Stromal cell of bone marrow (primary cell): ENCODE results near the gene NOX5.

Experiments
- DNase-seq: peaks from one replicate; pipeline ENCODE4 v3.0.0-alpha.2; 2012; ENCODE audit warnings: low read depth

NOX5 gene

DNA sequence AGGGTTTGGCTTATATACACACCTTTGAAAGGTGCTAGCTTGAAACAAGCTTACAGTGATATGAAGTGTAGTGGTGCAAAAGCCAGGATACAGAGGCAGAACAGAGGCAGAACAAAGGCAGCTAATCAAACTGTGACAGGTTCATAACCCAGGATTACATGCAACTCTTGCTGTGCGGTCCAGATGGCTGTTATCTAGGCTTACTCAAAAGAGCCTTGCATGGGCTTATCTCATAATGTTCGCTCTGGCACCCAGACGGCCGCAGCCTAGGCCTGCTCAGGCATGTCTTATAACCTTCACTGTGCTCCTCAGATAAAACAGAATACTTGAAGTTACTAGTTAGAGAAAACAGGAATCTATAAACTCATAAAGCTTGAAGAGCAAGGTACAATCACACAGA is 22.8 kb upstream of the NOX5 start:
- DNase-seq = no peak

DNA sequence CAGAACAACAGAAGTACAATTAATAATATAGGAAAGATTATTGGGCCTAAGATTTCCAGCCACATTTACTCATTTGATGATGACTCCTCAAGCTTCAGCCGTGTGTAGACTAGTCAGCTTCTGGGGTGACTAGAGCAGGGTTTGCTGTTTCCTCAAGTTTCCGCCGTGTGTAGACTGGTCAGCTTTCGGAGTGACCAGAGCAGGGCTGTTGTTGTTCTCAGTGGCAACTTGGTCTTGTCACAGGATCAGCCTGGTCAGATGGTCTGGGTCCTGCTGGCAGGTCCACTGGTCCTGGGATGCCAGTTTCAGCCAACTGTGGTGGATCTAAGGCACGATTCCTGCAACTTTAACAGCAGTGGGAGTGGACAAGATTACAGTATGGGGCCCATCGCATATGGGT is 21.8 kb upstream of the NOX5 start:
- no peak for DNase-seq

GRCh38 chr15:68993276-68993675 is 21.2 kb upstream of the NOX5 start:
- DNase-seq = no peak

GRCh38 chr15:68994149-68994548 is 20.3 kb upstream of the NOX5 start:
- peak; percentile 42 for DNase-seq

GRCh38 chr15:68994981-68995761 is 19.3 kb upstream of the NOX5 start:
- no peak for DNase-seq

DNA sequence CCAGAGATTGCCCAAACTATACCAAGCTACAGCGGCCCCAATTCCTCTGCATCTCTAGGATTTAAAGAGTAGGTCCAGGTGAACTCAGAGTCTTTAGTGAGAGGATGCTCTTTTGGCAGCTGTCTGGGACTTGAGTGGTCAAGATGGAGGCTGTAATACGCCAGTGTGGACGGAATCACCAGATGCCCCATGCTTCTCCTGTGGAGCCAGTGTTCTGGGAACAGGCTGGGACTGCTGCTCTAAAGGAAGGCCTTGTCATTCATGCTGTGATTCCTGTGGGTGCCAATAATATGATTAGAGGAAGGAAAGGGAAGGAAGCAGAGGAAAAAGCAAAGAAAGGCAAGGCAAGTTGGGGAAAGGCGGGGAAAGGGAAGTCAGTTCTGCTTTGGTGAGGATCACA is 17.4 kb upstream of the NOX5 start:
- no peak for DNase-seq

DNA sequence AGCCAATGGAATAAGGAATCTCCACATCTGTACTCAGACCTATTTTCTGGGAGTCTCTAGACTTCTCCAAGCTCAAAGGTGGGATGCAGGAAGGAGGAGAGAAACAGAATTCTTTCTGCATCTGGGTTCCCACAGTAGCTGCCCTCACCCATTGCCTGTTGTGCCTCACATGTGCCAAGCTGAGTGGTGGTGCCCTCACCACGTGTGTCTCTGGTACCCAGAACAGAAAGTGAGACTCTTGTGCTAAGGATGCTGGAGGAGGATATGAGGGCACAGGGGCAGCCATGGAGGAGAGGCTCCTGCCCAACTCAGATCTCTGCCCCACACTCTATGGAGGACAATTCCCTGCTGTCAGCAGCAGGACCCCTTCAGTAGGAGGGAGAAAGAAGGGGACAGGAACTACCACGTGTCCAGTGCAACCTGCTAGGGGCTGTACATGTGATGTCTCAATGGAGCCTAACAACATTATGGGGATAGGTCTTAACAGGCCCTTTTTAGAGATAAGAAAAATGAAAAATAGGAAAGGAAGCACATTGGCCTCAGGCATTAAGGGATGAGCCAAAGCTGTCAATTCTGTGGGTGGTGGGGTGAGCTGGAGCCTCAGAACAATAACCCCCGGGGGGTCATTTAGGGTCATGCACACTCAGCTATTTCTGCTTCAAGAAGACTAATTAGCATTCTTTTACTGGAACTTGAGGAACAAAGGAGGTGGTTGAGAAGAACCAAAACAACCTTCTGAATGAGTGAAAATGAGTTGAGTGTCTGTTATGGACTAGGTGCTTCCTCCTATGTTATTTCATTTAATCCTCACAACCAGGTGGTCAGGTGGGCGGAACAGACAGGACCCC is 16.3 kb upstream of the NOX5 start:
- DNase-seq = no peak

DNA sequence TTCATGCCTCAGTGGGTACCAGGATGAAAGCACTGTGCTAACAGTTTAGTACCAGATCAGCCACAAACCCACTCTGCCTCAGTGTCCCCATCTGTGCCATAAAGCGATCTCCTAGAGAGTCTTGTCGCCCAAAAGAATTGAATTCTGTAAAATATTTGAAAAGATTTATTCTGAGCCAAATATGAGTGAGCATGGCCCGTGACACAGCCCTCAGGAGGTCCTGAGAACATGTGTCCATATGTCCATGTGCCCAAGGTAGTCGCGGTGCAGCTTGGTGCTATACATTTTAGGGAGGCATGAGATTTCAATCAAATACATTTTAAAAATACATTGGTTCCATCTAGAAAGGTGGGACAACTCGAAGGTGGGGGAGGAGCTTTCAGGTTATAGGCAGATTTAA is 15.4 kb upstream of the NOX5 start:
- DNase-seq = no peak

- no peak for DNase-seq
Observed at GRCh38 chr15:69000091-69000490, 14.4 kb upstream of the NOX5 start.

DNA sequence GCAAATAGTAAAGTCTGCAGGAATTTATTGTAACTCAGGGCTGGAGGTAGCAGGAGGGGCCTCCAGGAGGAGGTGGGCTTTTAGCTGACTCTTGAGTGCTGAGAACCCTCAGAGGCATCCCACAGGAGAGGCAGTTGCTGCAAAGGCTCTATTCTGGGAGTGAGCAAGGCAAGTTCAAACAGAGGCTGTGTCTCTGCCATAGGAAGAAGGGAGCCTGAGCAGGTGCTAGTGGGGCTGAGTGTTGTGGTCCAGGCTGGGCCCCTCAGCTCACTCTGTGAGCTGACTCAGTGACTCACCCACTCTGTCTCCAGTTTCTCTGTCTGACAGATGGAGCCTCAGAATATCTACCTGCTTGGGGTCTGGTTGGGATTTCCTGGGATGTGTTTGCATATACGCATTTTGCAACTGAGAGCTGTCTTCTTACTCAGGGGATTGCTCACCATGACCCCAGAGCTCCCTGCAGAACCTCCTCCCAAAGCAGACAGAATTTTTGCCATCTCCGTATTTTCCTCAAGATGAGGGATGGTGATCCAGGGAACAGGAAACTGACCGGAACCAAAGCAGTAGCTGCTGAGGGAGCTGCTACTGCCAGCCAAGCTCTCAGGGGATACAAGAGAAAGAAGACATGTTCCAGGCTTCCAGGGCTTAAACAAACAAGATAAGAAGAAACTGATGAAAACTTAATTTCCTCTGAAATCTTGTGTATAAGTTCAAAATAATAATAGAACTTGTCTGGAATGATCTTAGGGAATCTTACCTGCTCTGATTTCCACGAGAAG is 13.6 kb upstream of the NOX5 start:
- no peak for DNase-seq

DNA sequence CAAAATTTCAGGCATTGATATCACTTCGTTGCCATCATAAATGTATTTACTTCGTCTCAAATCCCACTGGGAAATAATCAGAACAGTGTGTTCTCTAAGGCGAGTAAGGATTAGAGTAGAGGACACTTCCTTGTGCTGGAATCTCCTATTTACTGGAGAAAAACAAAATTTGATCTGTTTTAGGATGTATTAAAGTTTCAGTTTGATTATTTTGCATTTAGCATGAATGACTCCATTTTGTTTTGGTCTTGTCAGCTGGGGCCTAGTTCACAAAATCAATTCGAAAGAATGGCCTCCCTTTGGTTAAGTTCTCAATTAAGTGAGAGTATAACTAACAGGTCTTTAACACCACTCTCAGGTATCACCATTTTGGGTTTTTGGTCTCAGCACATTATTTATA is 11.7 kb upstream of the NOX5 start:
- DNase-seq = no peak

DNA sequence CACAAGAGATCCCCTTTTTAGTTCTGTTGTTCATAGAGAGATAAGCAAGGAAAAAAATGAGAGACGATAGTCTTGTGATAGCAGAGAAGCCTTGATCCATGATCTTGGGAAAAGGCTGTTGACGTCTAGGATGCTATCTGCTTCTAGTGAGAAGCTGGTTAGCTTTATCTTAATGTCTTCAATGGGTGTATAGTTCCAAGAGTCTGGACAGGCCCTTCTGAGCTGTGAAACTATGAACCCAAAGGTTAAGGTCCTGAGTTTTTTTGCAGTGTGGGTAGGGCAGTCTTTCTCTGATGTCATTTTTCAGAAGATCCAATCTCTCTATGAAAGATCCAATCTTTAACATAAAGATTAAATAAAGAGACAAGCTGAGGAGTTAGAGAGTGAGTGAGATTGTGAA is 10.5 kb upstream of the NOX5 start:
- no peak for DNase-seq

DNA sequence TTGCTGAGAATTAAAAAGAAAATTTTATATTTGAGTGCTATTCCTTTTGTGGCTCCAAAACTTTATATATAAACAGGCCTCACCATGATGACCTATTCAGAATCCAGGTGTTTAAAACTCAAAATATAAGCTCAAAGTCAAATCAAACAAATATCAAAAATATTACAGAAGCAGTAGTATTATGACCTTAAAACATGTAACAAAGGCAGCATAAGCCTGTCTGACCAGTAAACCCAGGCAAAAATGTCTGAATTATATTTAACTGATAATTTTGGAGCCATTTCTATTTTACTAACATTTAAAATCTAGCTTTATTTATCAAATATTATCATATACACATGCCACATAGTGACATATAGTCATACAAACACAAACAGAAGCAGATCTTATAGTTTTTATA is 6.4 kb upstream of the NOX5 start:
- no peak for DNase-seq

- DNase-seq = no peak
Observed at GRCh38 chr15:69009341-69009740, 5.2 kb upstream of the NOX5 start.

DNA sequence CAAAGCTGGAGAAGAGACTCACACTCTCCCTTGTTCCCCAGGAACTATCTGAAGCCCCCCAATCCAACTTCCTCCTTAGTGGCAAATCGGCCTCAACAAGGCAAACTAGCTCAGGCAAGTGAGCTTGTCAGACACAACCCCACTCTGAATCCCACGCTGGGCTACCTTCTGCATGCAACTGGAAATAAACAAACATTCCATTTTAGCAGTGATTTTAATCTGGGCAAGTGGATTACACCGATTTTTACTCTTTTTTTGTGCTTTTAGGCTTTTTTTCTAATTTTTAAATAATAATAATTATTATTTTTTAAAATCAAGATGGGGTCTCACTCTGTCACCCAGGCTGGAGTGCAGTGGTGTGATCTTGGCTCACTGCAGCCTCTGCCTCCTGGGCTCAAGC is 2.9 kb upstream of the NOX5 start:
- no peak for DNase-seq

DNA sequence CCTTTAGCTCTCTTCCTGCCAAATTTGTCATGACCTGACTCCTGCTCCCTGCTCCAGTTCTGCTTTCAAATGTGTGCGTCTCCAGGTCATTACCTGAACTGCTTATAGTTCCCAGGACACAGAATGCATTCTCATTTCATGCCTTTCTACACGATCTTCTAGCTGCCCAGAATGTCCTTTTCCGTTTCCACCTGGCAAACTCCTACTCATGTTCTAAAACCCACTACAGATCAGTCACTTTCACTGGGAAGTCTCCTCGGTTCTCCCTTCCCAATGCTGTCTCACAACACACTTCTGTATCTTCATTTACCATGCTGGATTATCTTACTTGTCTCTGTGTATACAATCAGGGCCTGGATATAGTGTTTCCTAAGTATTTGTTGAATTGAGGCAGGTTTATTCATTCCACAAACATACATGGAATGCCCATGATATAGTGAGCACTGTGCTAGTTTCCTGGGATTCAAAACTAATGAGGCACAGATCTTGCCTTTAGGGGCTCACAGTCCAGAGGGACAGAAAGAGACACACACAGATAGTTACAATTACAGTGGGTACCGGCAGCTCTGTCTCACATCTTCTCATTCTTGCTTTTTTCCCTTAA is 1.6 kb upstream of the NOX5 start:
- no peak for DNase-seq

- DNase-seq = no peak
Observed at GRCh38 chr15:69013726-69014406, 629 bp upstream of the NOX5 start.

GRCh38 chr15:69015591-69015990 is 1.1 kb downstream of the NOX5 start:
- DNase-seq = no peak

DNA sequence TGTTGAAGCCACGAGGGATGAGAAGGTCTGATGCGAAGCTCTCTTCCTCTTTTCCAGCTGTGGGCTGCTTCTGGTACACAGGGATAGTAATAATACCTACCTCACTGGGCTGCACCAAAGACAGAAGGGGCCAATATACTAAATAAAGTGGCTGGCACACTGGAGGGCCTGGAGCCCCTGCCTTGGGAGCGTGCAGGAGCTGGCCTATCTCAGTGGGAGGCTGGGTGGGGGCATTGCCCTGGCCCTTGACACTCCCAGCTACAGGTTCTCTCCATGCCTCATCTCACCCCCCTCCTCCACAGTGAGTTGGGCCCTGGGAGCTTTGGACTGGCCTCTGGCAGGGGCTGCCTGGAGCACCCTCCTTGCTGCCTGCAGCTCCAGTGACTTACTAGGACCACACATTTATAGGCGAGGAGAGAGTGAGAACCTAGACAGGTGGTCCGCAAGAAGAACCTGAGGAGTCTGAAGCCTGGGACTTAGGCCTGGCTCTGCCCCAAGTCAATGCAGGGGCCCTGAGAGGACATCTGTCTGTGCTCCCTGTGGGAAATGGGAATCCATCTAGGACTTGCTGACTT is 1.6 kb downstream of the NOX5 start:
- DNase-seq = no peak

- DNase-seq = no peak
Observed at GRCh38 chr15:69017978-69018377, 3.5 kb downstream of the NOX5 start.

DNA sequence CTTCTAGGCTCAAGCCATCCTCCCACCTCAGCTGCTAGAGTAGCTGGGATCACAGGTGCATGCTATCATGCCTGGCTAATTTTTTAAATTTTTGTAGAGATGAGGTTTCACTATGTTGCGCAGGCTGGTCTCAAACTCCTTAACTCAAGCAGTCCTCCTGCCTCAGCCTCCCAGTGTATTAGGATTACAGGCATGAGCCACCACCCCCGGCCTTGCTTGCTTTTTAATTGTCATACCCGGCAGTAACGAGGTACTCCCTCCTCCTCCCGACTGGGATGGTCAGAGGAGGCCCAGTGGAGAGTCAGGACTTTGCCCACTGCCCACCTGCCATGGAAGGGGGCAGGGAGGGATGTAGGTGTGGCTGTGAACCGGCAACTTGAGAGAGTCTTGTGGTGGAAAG is 4.5 kb downstream of the NOX5 start:
- DNase-seq = no peak
